Measurements from ENCODE around the gene SLC6A19.
A peak's percentile ranks its signal among the peaks of the same experiment; 100 is the strongest.
"Not testable (repeated sequence)": the region's sequence is repeated elsewhere in the genome, so short reads cannot be mapped to it uniquely, and the experiment has no call there.

The SLC6A19 gene

DNA sequence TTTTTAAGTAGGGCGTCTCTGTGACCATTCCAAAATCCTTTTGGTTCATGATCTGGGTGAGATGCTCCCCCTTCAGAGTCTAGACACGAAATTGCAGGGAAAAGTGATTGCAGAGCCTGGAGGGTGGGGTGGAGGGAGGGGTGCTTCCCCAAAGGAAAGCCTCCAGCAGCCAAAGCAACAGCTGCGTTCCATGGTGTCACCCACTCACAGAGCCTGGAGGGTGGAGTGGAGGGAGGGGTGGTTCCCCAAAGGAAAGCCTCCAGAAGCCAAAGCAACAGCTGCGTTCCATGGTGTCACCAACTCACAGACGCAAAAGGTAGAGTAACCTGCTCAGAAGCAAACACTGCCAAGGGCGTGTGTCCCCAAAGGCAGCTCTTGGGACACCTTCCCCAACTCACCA, 46.4 kb downstream of the SLC6A19 start:
- no peak for DNase-seq

DNA sequence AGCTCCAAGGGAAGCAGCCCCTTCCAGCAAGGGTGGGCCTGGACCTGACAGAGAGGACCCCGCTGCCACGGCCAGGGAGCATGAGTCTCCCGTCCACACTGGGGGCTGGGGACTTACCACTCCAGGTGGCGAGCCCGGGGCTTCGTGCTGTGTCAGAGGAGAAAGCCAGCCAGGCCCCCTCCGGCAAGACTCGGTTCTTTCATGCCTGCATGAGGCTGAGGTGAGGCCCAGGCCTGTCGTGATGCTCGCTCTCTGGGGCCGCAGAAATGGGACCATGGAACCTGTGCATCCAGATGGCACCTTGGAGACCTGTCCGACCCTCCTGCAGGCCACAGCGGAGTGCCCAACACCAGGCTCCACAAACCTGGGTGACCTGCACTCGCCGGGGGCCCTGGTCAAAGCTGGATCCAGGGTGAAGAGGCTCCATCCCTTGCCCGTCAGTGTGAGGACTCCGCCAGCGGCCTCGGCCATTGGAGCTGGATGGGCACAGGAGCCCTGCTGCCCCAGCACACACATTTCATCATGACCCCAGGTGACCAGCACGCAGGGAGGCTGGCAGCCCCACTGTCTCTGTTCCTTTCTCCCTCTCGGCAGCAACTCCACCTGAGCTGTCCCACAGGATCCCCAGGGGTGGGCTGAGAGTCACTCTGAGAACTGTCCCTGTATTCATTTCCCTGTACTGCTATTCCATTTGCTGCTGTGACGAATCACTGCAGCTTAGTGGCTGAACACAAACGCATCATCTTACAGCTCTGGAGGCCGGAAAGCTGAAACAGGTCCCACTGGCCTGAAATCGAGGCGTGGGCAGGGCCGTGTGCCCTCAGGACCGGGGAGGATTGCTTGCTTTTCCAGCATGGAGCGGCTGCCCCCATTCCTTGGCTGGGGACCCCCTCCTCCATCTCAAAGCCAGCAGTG, 48.2 kb downstream of the SLC6A19 start:
- DNase-seq = no peak

DNA sequence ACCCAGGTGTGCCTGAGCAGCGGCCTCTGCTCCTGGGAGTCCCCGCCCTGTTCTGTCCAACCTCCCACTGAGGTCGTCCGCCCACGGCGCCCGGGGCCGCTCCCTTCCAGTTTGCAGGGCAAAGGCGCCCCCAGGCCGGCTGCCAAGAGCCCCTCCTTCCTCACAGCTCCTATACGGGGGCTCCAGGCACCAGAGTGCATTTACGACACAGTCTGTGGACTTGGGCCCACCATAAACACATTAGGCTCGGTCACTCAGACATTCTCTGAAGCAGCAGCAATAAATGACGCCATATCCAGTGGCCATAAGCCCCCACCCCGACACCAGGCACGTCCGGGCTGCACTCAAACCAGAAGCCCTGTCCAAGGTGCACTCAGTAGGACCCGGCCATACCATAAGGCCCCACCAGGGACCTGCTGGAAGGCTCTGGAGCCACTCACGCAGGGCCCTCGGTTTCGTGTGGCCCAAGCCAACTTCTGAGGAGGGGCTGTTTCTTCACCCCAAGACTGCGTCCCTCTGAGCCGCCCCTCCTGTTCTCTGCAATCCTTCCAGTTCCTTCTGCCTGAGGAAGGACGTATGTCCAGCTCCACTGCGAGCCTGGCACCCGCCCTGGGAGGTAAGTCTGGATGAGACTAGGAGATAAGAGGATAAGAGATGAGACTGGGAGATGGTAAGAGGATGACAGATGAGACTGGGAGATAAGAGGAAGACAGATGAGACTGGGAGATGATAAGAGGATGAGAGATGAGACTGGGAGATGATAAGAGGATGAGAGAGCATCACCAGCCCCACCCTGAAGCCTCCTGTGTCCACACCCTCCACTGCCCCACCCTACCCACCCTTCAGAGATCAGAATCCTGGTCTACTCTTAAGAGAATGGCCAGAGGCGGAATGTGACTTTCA, 50.5 kb downstream of the SLC6A19 start:
- DNase-seq = no peak

DNA sequence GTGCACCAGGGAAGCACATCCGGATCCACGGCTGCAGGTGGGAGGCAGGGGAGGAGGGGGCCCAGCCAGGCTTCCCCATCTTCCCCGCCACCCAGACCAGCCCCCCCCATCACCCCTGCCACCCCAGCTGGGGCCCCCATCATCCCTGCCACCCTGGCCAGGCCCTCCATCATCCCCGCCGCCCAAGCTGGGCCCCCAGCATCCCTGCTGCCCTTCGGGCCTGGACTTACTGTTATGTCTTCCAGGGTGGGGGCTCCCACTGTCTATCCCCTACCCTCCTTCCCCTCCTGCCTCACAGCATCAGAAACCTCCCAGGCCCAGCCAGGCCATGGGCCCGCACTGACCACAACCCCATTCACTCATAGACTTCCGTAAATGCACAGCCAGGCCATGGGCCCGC, 51.3 kb downstream of the SLC6A19 start:
- DNase-seq = no peak

DNA sequence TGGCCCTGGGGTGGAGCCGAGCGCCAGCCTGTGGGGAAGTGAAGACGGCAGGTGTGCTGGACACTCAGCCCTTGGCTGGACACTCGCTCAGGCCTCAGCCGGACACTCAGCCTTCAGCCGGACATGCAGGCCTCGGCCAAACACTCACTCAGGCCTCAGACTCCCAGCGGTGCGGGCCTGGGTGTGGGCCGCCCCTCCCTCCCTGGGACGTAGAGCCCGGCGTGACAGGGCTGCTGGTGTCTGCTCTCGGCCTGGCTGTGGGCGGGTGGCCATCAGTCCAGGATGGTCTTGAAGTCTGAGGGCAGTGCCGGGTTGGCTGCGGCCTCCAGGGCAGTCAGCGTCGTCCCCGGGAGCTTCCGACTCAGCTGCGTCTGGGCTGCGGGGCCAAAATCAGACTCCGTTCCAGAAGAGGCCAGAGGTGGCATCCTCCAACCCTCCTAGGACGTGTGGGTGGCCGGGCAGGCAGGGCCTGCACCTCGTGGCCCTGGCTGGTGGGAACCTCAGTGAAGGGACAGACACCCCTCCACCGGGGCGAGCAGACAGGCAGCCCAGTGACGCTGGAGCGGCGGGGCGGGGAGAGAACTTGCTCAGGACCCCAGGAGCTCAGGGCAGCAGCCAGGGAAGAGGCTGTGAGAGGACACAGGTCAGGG, 52.2 kb downstream of the SLC6A19 start:
- no peak for DNase-seq

DNA sequence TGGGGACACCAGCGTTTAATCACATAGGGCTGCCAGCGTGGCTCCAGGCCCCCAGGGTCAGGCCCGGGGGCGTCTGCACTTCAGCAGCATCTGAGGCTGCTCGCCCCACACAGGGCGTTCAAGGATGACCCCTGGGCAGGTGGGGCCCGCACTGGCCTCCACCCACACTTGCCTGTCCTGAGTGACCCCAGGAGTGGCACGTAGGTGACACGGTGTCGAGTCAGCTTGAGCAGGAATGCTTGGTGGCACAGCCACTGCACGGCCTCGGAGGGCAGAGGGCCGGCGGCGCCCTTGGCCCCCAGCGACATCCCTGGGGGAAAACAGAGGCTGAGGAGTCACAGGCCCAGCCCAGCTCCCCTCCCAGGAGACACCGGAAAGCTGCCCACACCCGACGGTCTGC, 52.8 kb downstream of the SLC6A19 start:
- DNase-seq = no peak

- peak; percentile 60 for DNase-seq
Observed at GRCh38 chr5:1255081-1255561, 53.7 kb downstream of the SLC6A19 start.

DNA sequence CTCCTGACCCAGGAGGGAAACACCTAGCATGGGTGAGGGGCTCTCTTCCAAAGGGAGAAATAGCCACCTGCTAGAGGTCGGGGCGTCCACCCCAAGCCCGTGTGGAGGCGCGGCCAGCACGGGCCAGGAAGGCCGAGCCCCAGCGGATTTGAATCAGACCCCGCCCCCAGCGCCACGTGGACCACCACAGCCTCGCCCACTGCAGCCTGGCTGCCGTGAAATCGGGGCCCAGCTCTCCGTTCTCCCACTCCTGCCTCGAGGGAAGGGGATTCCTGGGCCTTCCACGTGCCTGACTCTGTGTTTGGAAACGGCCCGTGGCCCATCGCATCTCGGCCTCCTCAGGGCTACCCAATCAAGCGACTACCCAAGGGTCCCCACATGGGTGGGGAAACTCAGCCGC, 55.4 kb downstream of the SLC6A19 start:
- DNase-seq = no peak

- DNase-seq = no peak
Observed at GRCh38 chr5:1257363-1257762, 56.0 kb downstream of the SLC6A19 start.

- no peak for DNase-seq
Observed at GRCh38 chr5:1257841-1258240, 56.4 kb downstream of the SLC6A19 start.

- DNase-seq = no peak
Observed at GRCh38 chr5:1259806-1260480, 58.5 kb downstream of the SLC6A19 start.

- no peak for DNase-seq
Observed at GRCh38 chr5:1261643-1262042, 60.2 kb downstream of the SLC6A19 start.

- no peak for DNase-seq
Observed at GRCh38 chr5:1262381-1262780, 61.0 kb downstream of the SLC6A19 start.

DNA sequence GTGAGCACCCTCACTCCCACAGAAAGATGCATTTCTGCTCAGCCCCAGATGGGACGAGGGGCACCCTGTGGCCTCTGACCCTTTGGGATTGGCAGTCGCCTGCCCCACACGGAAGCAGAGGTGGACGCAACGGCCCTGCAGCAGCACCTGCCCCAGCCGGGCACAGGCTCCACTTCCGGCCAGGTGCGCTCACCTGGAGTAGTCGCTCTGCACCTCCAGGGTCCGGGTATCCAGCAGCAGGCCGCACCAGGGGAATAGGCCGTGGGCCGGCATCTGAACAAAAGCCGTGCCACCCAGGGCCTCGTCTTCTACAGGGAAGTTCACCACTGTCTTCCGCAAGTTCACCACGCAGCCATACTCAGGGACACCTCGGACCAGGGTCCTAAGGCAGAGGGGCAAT, 62.8 kb downstream of the SLC6A19 start:
- DNase-seq = no peak

DNA sequence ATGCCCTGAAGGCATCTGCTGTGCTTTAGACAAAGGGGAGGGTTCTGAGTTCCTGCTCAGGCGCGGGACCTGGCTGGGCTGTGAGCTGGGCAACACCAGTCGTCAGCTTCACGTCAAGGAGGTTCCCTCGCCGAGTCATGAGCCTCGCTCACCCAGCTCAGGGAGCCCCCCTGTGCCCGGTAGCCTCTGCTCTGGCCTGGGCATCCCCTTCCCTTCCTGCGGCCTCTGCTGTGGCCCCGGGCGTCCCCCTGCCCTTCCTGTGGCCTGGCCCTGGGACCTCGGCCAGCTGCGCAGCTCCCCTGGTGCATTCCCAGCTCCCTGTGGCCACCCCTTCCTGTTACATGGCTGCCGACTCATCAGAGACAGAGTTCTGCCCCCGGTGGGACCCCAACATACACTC, 63.6 kb downstream of the SLC6A19 start:
- DNase-seq = no peak

- DNase-seq = no peak
Observed at GRCh38 chr5:1265461-1266455, 64.4 kb downstream of the SLC6A19 start.

DNA sequence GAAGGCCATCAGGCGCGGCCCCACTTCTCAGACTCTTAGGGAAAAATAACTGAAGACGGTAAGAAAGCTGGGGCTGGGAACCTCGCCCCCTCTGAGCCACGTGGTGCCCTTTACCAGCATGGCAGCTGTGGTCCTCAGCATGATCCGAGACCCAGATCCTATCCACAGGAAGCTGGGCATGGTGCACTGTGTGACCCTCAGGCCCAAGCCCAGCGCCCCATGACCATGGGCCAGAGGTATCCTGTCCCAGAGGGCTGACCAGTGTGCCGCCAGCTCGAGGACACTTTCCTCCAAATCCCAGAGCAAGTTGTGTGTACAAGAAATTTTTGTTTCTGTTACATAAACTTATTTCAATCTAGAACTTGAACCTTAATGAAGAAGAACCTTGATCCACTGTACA, 65.4 kb downstream of the SLC6A19 start:
- DNase-seq = no peak

DNA sequence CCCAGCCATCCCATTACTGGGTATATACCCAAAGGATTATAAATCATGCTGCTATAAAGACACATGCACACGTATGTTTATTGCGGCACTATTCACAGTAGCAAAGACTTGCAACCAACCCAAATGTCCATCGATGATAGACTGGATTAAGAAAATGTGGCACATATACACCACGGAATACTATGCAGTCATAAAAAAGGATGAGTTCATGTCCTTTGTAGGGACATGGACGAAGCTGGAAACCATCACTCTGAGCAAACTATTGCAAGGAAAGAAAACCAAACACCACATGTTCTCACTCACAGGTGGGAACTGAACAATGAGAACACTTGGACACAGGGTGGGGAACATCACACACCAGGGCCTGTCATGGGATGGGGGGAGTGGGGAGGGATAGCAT, 66.1 kb downstream of the SLC6A19 start:
- not testable (repeated sequence) for DNase-seq

DNA sequence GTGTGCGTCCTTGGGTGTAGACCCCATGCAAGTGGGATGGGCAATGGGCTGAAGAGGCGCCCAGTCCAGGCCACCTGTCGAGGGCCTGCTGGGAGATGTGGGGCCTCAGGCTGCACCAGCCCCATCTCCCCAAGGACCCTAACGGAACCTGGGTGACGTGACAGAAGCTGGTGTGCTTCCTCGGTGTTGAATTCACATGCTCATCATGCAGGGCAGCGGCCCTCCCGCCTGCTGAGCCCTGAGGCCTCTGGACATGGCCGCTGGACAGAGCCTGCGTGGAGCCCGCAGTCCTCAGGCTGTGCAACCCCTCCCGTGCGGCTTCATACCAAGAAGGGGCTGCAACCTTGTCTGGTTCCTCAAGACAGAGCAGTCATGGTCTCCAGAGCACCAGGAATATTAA, 66.7 kb downstream of the SLC6A19 start:
- DNase-seq = no peak

- DNase-seq = peak; percentile 63
Observed at GRCh38 chr5:1268666-1269065, 67.3 kb downstream of the SLC6A19 start.

DNA sequence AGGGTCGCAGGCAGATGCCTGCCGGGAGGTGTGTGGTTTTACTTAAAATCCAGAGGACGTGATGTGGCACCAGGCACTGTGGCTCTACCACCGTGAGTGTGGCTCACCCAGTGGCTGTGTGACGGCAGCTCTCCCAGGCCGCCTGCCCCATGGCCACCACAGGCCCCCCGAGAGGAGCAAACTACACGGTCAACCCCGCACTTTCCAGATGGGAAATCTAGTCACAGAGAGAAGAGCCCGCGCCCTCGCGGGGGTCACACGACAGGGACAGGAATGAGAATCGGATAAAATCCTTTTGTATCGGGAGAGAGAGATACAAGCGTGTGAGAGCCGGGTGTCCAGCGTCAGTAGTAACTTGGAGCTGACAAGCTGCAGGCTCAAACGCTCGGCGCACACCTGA, 69.0 kb downstream of the SLC6A19 start:
- DNase-seq = no peak
